HepG2 (cell line): ENCODE data around the gene CYB5R3.

ENCODE experiments used
- GABPB1 ChIP-seq: IDR thresholded peaks from 2 replicates; pipeline ENCODE4 v1.6.1; 2016; ENCODE audit warnings: mild to moderate bottlenecking, missing genetic modification reagents, moderate library complexity, missing compliant biosample characterization
- HOXA9 ChIP-seq: sonication (generic); formaldehyde crosslinking; IDR thresholded peaks from 2 replicates; pipeline ENCODE4 v1.8.1; 2022; ENCODE audit warnings: missing genetic modification reagents, mild to moderate bottlenecking, moderate library complexity, borderline replicate concordance
- USF2 ChIP-seq, 2 experiments: sonication (generic) in 1 of 2; formaldehyde crosslinking in 1 of 2; IDR thresholded peaks; 2 replicates each; pipeline versions ENCODE4 v1.5.1 to v1.6.1; 2011 to 2020; ENCODE audit warnings: borderline replicate concordance in 1 of 2, low read depth in 1 of 2, low read length in 1 of 2, mild to moderate bottlenecking in 1 of 2, missing genetic modification reagents in 1 of 2, moderate library complexity in 1 of 2
- ZBTB7A ChIP-seq: sonication (generic); formaldehyde crosslinking; IDR thresholded peaks from 2 replicates; pipeline ENCODE4 v1.8.0; 2022; ENCODE audit warnings: mild to moderate bottlenecking, missing genetic modification reagents
- ZSCAN12 ChIP-seq: sonication (generic); formaldehyde crosslinking; IDR thresholded peaks from 2 replicates; pipeline ENCODE4 v1.9.0; 2021; ENCODE audit warnings: mild to moderate bottlenecking, missing genetic modification reagents

GRCh38 chr22:42653999-42654398 is 4.8 kb upstream of the CYB5R3 start:
- no peak for TF ChIP-seq GABPB1 (CRISPR knock-in tag)
- no peak for TF ChIP-seq USF2 (IDR thresholded peaks at IDR 0.05; ENCODE audit: low read depth, low read length)
- no peak for TF ChIP-seq USF2 (CRISPR knock-in tag; IDR thresholded peaks at IDR 0.05; ENCODE audit: borderline replicate concordance)
- TF ChIP-seq HOXA9 (CRISPR knock-in tag) = no peak
- TF ChIP-seq ZBTB7A = no peak
- TF ChIP-seq ZSCAN12 (CRISPR knock-in tag) = no peak
